Activated CD8-positive, alpha-beta T cell treated with anti-CD3 and anti-CD28 coated beads for 36 hours (primary cell): ENCODE results near the gene CHST4. TPM values are rescaled to one million over a fixed set of nuclear protein-coding genes. Genes with fewer than 3 reads are reported as not detected.
A peak's percentile ranks its signal among the peaks of the same experiment; 100 is the strongest.

Experiments used
- ATAC-seq: fragments of 200-7000 bp; cut with Tn5 transposase; one replicate; pipeline ENCODE4 v1.10.0; 2021; ENCODE audit warnings: mild to moderate bottlenecking, moderate library complexity
- CTCF ChIA-PET: fragments of 350-600 bp; sonication (Branson Sonifier 250); formaldehyde crosslinking; loops from one replicate; lab custom pipeline; 2021; ENCODE audit warnings: antibody characterized with exemption; lab: Charles Lee
- POLR2A ChIA-PET: fragments of 350-600 bp; sonication (Branson Sonifier 250); formaldehyde crosslinking; loops from one replicate; lab custom pipeline; 2021; ENCODE audit warnings: antibody characterized with exemption; lab: Charles Lee
- DNase-seq: peaks from one replicate; pipeline ENCODE4 v3.0.0-alpha.2; 2020
- H3K27ac Mint-ChIP-seq: one replicate; pipeline ENCODE4 v1.8.0; 2021; ENCODE audit warnings: mild to moderate bottlenecking, mixed read lengths
- H3K27me3 Mint-ChIP-seq: one replicate; pipeline ENCODE4 v1.8.0; 2021; ENCODE audit warnings: mixed read lengths
- H3K36me3 Mint-ChIP-seq: one replicate; pipeline ENCODE4 v1.8.0; 2021; ENCODE audit warnings: low read depth, mixed read lengths
- H3K4me1 Mint-ChIP-seq: one replicate; pipeline ENCODE4 v1.8.0; 2021; ENCODE audit warnings: low read depth, mixed read lengths
- H3K4me3 Mint-ChIP-seq: one replicate; pipeline ENCODE4 v1.8.0; 2021; ENCODE audit warnings: mild to moderate bottlenecking, moderate library complexity, mixed read lengths
- H3K9me3 Mint-ChIP-seq: one replicate; pipeline ENCODE4 v1.8.0; 2021; ENCODE audit warnings: mixed read lengths
- intact Hi-C: fragments of 100-400 bp; cut with micrococcal nuclease; formaldehyde crosslinking; loops from one replicate; pipeline ENCODE4 v1.10.0; 2022
- total RNA-seq, 2 experiments: library from RNA; stranded (reverse); gene quantifications; one replicate each; pipeline ENCODE4 v1.2.3, GENCODE V29; 2021
- TF ChIP-seq, protein P1 (sequence below): fragments of 200-600 bp; IDR thresholded peaks from one replicate; pipeline ENCODE4 v1.8.0; 2022; ENCODE audit warnings: antibody characterized with exemption, mild to moderate bottlenecking

The CHST4 gene
- total RNA-seq, 2 experiments from 2014 or later = 0.16 TPM; not detected in 1

DNA sequence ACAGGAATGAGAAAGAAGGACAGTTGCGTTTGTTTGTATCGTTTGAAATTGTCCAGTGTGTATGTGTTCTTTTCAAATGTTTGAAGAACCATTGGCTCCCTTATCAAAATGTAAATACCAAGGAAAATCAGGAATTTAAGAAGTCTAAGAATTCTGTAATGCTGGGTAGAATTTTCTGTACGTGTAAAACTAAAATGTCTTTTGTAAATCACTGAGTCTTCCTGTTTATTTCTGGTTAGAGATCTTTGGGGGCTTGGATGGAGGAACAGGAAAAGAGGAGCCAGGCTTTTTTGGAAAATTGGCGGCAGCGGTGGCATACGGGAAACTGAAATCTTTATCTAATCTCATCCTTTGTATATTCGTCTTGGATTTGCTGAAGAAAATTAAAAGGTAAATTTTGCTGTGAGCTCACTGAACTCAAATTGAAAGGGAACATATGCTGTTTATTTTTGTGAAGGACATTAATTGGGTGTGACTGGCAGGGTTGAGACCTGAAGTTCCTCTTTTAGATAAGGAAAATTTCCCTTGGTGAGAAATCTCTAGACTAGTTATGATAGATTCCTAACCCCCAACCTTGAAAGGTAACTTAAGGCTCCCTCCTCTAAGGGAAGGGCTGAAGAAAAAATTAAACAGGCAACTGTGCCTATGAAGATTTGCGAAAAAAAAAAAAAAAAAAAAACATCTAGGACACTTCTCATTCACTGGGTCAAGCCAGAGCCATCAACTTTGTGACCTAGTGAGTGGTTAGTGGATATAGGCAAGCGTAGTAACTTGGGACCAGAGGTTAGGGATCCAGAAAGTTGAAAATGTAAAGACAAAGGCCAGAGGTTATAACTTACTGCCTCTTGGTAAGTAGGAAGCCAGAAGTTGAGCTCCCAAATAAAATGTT, 39.8 kb downstream of the CHST4 start:
- ChIA-PET POLR2A (interaction anchor here (0.6 to 1.7 kb wide), 6 partner anchors 11 to 140 kb away, joined by 3 to 7 read pairs (median 4); partner anchors contain the start of gene TAT), CTCF (interaction anchor here (0.7 to 6.6 kb wide), 11 partner anchors 8 to 395 kb away, joined by 3 to 87 read pairs (median 4); partner anchors contain the start of gene TAT)
- TF ChIP-seq, protein P1, sequence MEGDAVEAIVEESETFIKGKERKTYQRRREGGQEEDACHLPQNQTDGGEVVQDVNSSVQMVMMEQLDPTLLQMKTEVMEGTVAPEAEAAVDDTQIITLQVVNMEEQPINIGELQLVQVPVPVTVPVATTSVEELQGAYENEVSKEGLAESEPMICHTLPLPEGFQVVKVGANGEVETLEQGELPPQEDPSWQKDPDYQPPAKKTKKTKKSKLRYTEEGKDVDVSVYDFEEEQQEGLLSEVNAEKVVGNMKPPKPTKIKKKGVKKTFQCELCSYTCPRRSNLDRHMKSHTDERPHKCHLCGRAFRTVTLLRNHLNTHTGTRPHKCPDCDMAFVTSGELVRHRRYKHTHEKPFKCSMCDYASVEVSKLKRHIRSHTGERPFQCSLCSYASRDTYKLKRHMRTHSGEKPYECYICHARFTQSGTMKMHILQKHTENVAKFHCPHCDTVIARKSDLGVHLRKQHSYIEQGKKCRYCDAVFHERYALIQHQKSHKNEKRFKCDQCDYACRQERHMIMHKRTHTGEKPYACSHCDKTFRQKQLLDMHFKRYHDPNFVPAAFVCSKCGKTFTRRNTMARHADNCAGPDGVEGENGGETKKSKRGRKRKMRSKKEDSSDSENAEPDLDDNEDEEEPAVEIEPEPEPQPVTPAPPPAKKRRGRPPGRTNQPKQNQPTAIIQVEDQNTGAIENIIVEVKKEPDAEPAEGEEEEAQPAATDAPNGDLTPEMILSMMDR = no peak
- Mint-ChIP-seq H3K4me3 (peak overlapping the region; percentile 86), H3K9me3 (peaks cover 7% of the 10 kb centered on the region), H3K27ac (peak overlapping the region; percentile 96), H3K27me3 (no peaks in the 10 kb centered on the region), H3K4me1 (peaks cover 15% of the 10 kb centered on the region), H3K36me3 (peaks cover 3% of the 10 kb centered on the region)
- intact Hi-C loops = loop anchor here (5.0 kb wide), 1 partner anchor 46 kb away; no protein-coding TSS in a partner anchor
- no peak for DNase-seq
- ATAC-seq = no peak

DNA sequence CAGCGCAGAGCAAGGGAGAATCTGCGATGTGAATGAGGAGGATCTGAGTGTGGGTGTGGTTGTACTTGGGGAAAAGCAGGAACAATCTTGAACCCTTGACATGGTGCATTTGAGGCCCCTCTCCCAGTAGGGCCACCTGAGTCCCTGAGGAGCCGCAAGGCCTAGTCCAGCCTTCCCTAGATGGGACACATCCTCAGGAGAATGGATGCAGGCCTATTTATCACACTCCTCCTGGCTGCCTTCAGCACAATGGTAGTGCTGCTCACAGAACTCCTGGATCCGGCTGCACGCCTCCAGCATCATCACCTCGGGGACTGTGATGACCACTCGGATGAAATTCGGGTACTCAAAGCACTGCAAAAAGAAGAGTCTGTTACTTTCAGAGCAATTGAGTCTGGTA, 41.7 kb downstream of the CHST4 start:
- Mint-ChIP-seq H3K27me3 (no peaks in the 10 kb centered on the region), H3K4me3 (no peak overlapping the region), H3K9me3 (no peaks in the 10 kb centered on the region), H3K36me3 (no peaks in the 10 kb centered on the region), H3K4me1 (peaks cover 15% of the 10 kb centered on the region), H3K27ac (no peak overlapping the region)
- DNase-seq = no peak
- TF ChIP-seq, protein P1 = no peak
- intact Hi-C loops = loop anchor here (5.0 kb wide), 1 partner anchor 44 kb away; no protein-coding TSS in a partner anchor
- ChIA-PET POLR2A (no interaction called here), CTCF (interaction anchor here (1.2 to 6.6 kb wide), 2 partner anchors 43 to 67 kb away, joined by 3 to 87 read pairs; no protein-coding TSS in a partner anchor)
- no peak for ATAC-seq

DNA sequence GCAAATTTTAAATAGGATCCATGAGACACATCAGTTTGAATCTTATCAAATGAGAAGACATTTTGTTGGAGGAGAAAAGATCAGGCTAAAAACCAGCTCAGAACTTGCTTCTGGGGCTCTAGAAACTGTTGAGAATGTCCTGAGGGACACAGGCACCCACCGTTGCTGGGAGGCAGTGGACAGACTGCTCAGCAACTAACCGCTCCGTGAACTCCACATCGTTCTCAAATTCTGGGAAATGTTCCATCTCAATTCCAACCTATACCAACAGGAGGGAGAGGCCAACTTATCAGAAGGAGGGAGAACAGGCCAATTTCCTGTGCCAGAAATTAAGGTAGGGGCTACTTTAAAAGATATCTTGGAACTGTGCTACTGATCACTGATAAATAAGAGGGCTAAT, 42.3 kb downstream of the CHST4 start:
- Mint-ChIP-seq H3K27me3 (no peaks in the 10 kb centered on the region), H3K27ac (no peak overlapping the region), H3K9me3 (no peaks in the 10 kb centered on the region), H3K4me3 (no peak overlapping the region), H3K36me3 (no peaks in the 10 kb centered on the region), H3K4me1 (peaks cover 15% of the 10 kb centered on the region)
- ChIA-PET CTCF (interaction anchor here (1.2 to 6.6 kb wide), 2 partner anchors 42 to 67 kb away, joined by 3 to 87 read pairs; no protein-coding TSS in a partner anchor), POLR2A (no interaction called here)
- intact Hi-C loops = loop anchor here (5.0 kb wide), 1 partner anchor 44 kb away; no protein-coding TSS in a partner anchor
- DNase-seq = no peak
- no peak for ATAC-seq
- TF ChIP-seq, protein P1 = no peak

DNA sequence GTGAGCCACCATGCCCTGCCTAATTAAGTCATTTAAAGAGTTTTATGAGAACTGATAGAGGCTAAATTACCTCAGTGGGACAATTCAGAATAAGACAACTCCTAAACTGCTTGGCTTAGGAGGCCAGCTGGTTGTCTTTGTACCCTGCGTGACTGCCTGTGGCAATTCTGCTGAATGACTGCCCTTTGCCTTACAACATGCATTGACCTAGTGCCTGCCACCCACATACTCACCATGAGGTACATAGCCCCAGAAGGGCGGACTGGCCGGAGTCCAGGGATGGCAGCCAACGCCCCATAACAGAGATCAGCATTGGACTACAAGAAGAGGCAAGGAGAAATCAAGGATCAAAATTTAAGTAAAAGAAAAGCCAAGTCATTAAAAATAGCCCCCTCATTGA, 43.4 kb downstream of the CHST4 start:
- TF ChIP-seq, protein P1 = no peak
- DNase-seq (no peak), ATAC-seq (no peak)
- POLR2A ChIA-PET = no interaction called here
- no peak overlapping the region for H3K27ac Mint-ChIP-seq
- H3K4me1 Mint-ChIP-seq = peaks cover 9% of the 10 kb centered on the region
- H3K9me3 Mint-ChIP-seq = no peaks in the 10 kb centered on the region
- H3K27me3 Mint-ChIP-seq = no peaks in the 10 kb centered on the region
- H3K36me3 Mint-ChIP-seq = no peaks in the 10 kb centered on the region
- intact Hi-C loops = loop anchor here (5.0 kb wide), 1 partner anchor 43 kb away; no protein-coding TSS in a partner anchor
- CTCF ChIA-PET = interaction anchor here (0.9 to 6.6 kb wide), 3 partner anchors 41 to 392 kb away, joined by 3 to 87 read pairs (median 3); no protein-coding TSS in a partner anchor
- no peak overlapping the region for H3K4me3 Mint-ChIP-seq
